Neuronal stem cell (in vitro differentiated cells): Measurements from ENCODE around the gene MAD2L1BP.

Experiments used
- DNase-seq: peaks from one replicate; pipeline ENCODE4 v3.0.0-alpha.2; 2013; ENCODE audit warnings: low spot score
- H2AFZ ChIP-seq: one replicate; pipeline ENCODE4 v1.6.1; 2013; ENCODE audit warnings: mild to moderate bottlenecking, low read length, inconsistent platforms
- H2AK5ac ChIP-seq: 2 replicates; pipeline ENCODE4 v1.6.1; 2013; ENCODE audit warnings: low read depth, mild to moderate bottlenecking, inconsistent platforms, low read length, moderate library complexity, mixed read lengths
- H2BK120ac ChIP-seq: 2 replicates; pipeline ENCODE4 v1.6.1; 2013; ENCODE audit warnings: low read depth, mild to moderate bottlenecking, inconsistent platforms, low read length, moderate library complexity, mixed read lengths
- H2BK12ac ChIP-seq: one replicate; pipeline ENCODE4 v1.6.1; 2013; ENCODE audit warnings: low read length, inconsistent platforms
- H2BK15ac ChIP-seq: 2 replicates; pipeline ENCODE4 v1.6.1; 2013; ENCODE audit warnings: mild to moderate bottlenecking, low read length, inconsistent platforms, mixed read lengths
- H2BK5ac ChIP-seq: one replicate; pipeline ENCODE4 v1.6.1; 2013; ENCODE audit warnings: inconsistent platforms, mild to moderate bottlenecking, low read length, moderate library complexity
- H3K14ac ChIP-seq: one replicate; pipeline ENCODE4 v1.6.1; 2013; ENCODE audit warnings: low read length, inconsistent platforms
- H3K18ac ChIP-seq: 2 replicates; pipeline ENCODE4 v1.6.1; 2013; ENCODE audit warnings: low read length, inconsistent platforms
- H3K23ac ChIP-seq: 2 replicates; pipeline ENCODE4 v1.6.1; 2013; ENCODE audit warnings: low read depth, mild to moderate bottlenecking, mixed read lengths, low read length, inconsistent platforms; ENCODE audit not compliant: poor library complexity
- H3K27ac ChIP-seq: replicated peaks from 3 replicates; pipeline ENCODE4 v1.5.1; 2013; ENCODE audit warnings: low read length, inconsistent platforms
- H3K27me3 ChIP-seq, 3 experiments: 2 replicates each; pipeline ENCODE4 v1.6.1; 2013; ENCODE audit warnings: low read length in 3 of 3, mild to moderate bottlenecking in 2 of 3, inconsistent platforms in 1 of 3, low read depth in 1 of 3, mixed read lengths in 1 of 3, moderate library complexity in 1 of 3; ENCODE audit not compliant: control insufficient read depth in 3 of 3, insufficient read depth in 3 of 3
- H3K36me3 ChIP-seq, 2 donors: replicated peaks in 1 of 2; 2 replicates each; pipeline ENCODE4 v1.6.1; 2013; ENCODE audit warnings: low read length in 2 of 2; ENCODE audit not compliant: control insufficient read depth in 2 of 2, insufficient read depth in 2 of 2
- H3K4ac ChIP-seq: 2 replicates; pipeline ENCODE4 v1.6.1; 2013; ENCODE audit warnings: inconsistent platforms, mild to moderate bottlenecking, low read length, moderate library complexity
- H3K4me1 ChIP-seq, 2 donors: 1 replicate in 1 of 2; 2 replicates in 1 of 2; pipeline ENCODE4 v1.6.1; 2013; ENCODE audit warnings: low read length in 2 of 2, low read depth in 1 of 2; ENCODE audit not compliant: control insufficient read depth in 2 of 2, insufficient read depth in 1 of 2
- H3K4me2 ChIP-seq: one replicate; pipeline ENCODE4 v1.6.1; 2013; ENCODE audit warnings: mild to moderate bottlenecking, low read length, inconsistent platforms; ENCODE audit not compliant: insufficient read depth, poor library complexity, severe bottlenecking
- H3K4me3 ChIP-seq, 2 donors: 2 replicates each; pipeline ENCODE4 v1.5.1; 2013; ENCODE audit warnings: low read length in 2 of 2, mild to moderate bottlenecking in 2 of 2, inconsistent platforms in 1 of 2, moderate library complexity in 1 of 2
- H3K79me1 ChIP-seq: one replicate; pipeline ENCODE4 v1.6.1; 2013; ENCODE audit warnings: low read depth, mild to moderate bottlenecking, inconsistent platforms, low read length, moderate library complexity
- H3K9ac ChIP-seq: one replicate; pipeline ENCODE4 v1.6.1; 2013; ENCODE audit warnings: mild to moderate bottlenecking, low read depth, low read length, inconsistent platforms; ENCODE audit not compliant: poor library complexity
- H3K9me3 ChIP-seq, 2 donors: replicated peaks in 1 of 2; 2 replicates each; pipeline versions ENCODE3 to v1.6.1; 2013; ENCODE audit warnings: low read length in 2 of 2, mild to moderate bottlenecking in 2 of 2, inconsistent platforms in 1 of 2, low read depth in 1 of 2, mixed read lengths in 1 of 2, moderate library complexity in 1 of 2; ENCODE audit not compliant: control insufficient read depth in 2 of 2, insufficient read depth in 1 of 2
- H4K8ac ChIP-seq: one replicate; pipeline ENCODE4 v1.6.1; 2013; ENCODE audit warnings: low read depth, mild to moderate bottlenecking, inconsistent platforms, low read length, moderate library complexity
- H4K91ac ChIP-seq: one replicate; pipeline ENCODE4 v1.6.1; 2013; ENCODE audit warnings: low read length, low read depth, mild to moderate bottlenecking, inconsistent platforms; ENCODE audit not compliant: poor library complexity
- WGBS, 2 donors: extraction: QIAGEN DNeasy Blood & Tissue Kit; methylation state at CpG; one replicate each; pipeline ENCODE4 v1.1.7; 2013; ENCODE audit warnings: missing lambda C conversion rate in 2 of 2, mixed read lengths in 1 of 2; ENCODE audit not compliant: insufficient read length in 2 of 2, insufficient replicate concordance in 1 of 2; ENCODE audit errors: extremely low coverage in 2 of 2; 5-methylcytosine and 5-hydroxymethylcytosine counted together

The MAD2L1BP gene

DNA sequence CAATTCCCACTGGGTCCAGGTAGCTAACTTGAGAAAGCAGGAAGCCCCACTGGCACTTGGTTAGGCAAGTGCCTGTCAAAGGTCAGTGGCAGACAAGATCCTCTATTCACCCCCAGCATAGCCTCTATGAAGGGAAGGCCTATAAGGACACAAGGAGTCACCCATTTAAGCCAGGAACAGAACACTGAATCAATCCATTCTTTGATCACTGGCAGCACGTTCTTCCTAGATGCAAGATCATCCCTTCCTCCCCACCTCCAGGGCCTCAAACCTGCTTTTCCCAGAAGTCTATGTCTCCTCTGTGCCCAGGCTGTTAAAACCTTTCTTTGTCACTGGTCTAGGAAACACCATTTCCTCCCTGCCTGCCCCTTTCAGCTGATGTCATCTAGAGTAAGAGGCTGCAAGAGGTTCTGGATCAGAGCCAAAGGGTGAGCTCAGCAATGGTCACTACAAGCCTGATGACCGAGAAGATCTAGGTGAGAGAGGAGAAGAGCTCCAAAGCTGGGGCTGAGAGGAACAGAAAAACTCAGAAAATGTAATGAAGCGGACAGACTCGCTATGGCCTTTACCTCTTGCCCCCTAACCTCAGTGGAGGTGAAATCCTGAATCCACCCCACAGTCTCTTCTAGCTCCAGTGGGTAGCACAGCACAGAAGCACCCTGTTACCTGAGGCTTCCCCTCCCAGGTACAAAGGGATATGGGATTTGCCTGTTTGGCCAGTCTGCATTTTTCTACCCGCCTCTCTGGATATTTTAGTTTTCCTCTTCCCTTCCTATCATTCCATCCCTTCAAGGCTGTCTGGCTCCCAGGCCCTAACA lies 8.4 kb upstream of the MAD2L1BP start:
- Histone ChIP-seq H2AFZ (no peak overlapping the region), H3K4me3 (no peak overlapping the region), H3K18ac (no peak overlapping the region), H3K4me1 (peaks cover 6 to 9% of the 10 kb centered on the region in 2 donors), H2BK15ac (no peak overlapping the region), H3K9me3 (no peaks in the 10 kb centered on the region), H2BK5ac (no peak overlapping the region), H3K9ac (no peak overlapping the region), H3K79me1 (peaks cover 4% of the 10 kb centered on the region), H3K4ac (no peak overlapping the region), H3K27me3 (no peaks in the 10 kb centered on the region), H4K8ac (no peak overlapping the region), H4K91ac (no peak overlapping the region), H3K23ac (no peak overlapping the region), H2BK120ac (no peak overlapping the region), H3K27ac (no peak overlapping the region), H3K36me3 (peaks cover 38 to 57% of the 10 kb centered on the region in 2 donors), H2BK12ac (no peak overlapping the region), H3K14ac (no peak overlapping the region), H2AK5ac (no peak overlapping the region), H3K4me2 (no peak overlapping the region)
- WGBS, 2 donors: no CpG with 5 or more reads among the region's 5 CpGs
- DNase-seq: no peak

DNA sequence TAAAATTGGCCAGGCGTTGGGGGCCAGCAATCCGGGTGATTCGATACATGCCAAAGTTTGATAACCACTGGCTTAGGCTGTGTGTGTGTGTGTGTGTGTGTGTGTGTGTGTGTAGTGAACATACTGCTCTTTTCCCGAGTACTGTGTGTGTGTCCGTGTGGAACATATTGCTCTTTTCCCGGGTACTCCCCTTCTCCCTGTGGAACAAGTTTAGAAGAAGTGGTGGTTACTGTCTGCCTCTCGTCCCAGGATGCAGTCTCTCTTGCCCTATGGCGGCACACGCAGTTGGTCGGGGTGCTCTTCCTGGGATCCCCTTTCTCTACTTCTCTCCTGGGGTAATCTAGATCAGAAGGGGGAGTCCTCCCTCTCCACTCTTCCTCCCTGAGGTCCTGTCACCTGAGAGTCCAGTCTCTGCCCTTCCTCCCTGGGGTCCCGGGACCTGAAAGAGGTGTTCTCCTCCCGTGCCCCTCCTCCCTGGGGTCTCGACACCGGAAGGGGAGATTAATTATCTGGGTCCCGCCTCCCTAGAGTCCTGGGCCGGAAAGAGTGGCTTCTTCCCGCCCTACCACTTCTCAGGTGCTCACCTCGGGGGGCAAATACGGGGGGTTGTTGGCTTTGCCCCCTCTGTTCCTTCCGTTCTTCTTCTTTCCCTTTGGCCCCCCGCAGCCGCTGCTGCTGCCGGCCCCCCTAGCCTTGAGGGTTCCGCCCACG lies 7.1 kb upstream of the MAD2L1BP start:
- DNase-seq: peak; percentile 44
- peak overlapping the region; percentile 74 for H3K4me2 ChIP-seq
- no peak overlapping the region for H2BK12ac ChIP-seq
- peak overlapping the region; percentile 87 for H3K9ac ChIP-seq
- peak overlapping the region; percentile 40 for H3K4ac ChIP-seq
- no peak overlapping the region for H3K14ac ChIP-seq
- H2BK5ac ChIP-seq: no peak overlapping the region
- no peak overlapping the region for H4K8ac ChIP-seq
- H2AFZ ChIP-seq: peak overlapping the region; percentile 78
- no peaks in the 10 kb centered on the region for H3K9me3 ChIP-seq
- no peaks in the 10 kb centered on the region for H3K27me3 ChIP-seq
- peak overlapping the region; percentile 64 for H3K27ac ChIP-seq
- H2BK120ac ChIP-seq: no peak overlapping the region
- no peak overlapping the region for H2BK15ac ChIP-seq
- peak overlapping the region; percentile 75 to 89 for H3K4me3 ChIP-seq
- H3K18ac ChIP-seq: peak overlapping the region; percentile 97
- peaks cover 4% of the 10 kb centered on the region for H3K79me1 ChIP-seq
- H3K36me3 ChIP-seq: peaks cover 33 to 43% of the 10 kb centered on the region in 2 donors
- H4K91ac ChIP-seq: no peak overlapping the region
- peaks cover 6 to 9% of the 10 kb centered on the region in 2 donors for H3K4me1 ChIP-seq
- peak overlapping the region; percentile 57 for H3K23ac ChIP-seq
- WGBS, 2 donors: no CpG with 5 or more reads among the region's 25 CpGs
- H2AK5ac ChIP-seq: no peak overlapping the region

DNA sequence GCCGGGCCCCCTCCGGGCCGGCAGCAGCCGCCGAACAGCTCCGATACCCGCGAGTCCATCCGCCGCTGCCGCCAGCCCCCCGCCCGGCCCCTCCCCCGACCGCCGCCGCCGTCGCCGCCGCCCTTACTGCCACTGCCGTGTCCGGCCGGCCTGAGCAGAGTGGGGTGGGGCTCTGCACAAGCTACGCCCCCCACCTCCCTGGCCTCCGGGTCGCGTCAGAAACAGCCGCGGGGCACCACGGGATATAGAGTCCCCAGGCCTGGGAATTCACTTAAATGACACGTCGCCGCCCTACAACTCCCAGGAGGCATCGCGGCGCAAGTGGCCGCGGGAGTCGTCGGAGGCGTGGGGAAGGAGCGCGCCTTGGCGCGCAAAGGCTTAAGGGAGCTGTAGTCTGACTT lies 6.5 kb upstream of the MAD2L1BP start, which contains the start of gene GTPBP2:
TSS of gene GTPBP2 (minus strand) at position 161 of the 401 bp plus-strand sequence. CDS start at position 59, 102 bp downstream.
- H2BK12ac ChIP-seq: peak within 1 kb of the TSS; percentile 44
- H3K9ac ChIP-seq: peak within 1 kb of the TSS; percentile 94
- peaks cover 28 to 38% of the 10 kb centered on the region in 2 donors for H3K36me3 ChIP-seq
- H2BK5ac ChIP-seq: peak within 1 kb of the TSS; percentile 99
- peak within 1 kb of the TSS; percentile 57 for H3K23ac ChIP-seq
- DNase-seq: peak; percentile 98
- peak within 1 kb of the TSS; percentile 95 for H3K27ac ChIP-seq
- peak within 1 kb of the TSS; percentile 96 for H2AFZ ChIP-seq
- peak within 1 kb of the TSS; percentile 69 for H2BK120ac ChIP-seq
- H3K27me3 ChIP-seq: no peaks in the 10 kb centered on the region
- H3K4me2 ChIP-seq: peak within 1 kb of the TSS; percentile 74
- H2BK15ac ChIP-seq: peak within 1 kb of the TSS; percentile 87
- peak within 1 kb of the TSS; percentile 73 for H2AK5ac ChIP-seq
- peak within 1 kb of the TSS; percentile 75 to 90 for H3K4me3 ChIP-seq
- H3K4me1 ChIP-seq: peaks cover 6 to 9% of the 10 kb centered on the region in 2 donors
- H4K91ac ChIP-seq: no peak within 1 kb of the TSS
- peak within 1 kb of the TSS; percentile 99 for H3K4ac ChIP-seq
- peak within 1 kb of the TSS; percentile 0 for H4K8ac ChIP-seq
- peaks cover 4% of the 10 kb centered on the region for H3K79me1 ChIP-seq
- no CpG with 5 or more reads among the region's 46 CpGs for WGBS, 2 donors
- H3K9me3 ChIP-seq: no peaks in the 10 kb centered on the region
- peak within 1 kb of the TSS; percentile 100 for H3K18ac ChIP-seq
- H3K14ac ChIP-seq: peak within 1 kb of the TSS; percentile 96
